Smooth muscle cell of the brain vasculature (primary cell): Measurements from ENCODE around the gene CNTNAP2.
A peak's percentile ranks its signal among the peaks of the same experiment; 100 is the strongest.

Experiments
- DNase-seq: peaks from one replicate; pipeline ENCODE4 v3.0.0-alpha.2; 2012; ENCODE audit warnings: low read depth, low spot score

CNTNAP2 gene

GRCh38 chr7:148084138-148084537 is 1967.5 kb downstream of the CNTNAP2 start:
- peak; percentile 31 for DNase-seq

DNA sequence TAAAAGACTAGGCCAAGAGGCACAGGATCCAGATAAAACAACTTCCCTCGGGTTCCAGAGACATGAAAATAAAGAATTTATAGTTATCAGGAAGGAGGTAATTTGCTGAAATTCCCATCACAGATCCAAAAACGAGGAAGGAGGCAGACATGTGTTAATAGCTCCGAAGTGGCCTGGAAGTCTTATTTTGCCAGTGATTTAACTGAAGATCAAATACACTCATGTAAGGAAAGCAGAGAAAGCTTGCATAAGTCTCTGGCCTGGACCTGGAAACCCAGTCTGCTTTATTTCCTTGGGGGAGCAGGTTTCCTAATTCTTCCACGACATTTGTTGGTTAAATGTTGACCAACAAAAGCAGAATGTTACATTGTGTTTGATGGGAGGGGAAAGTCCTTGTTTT is 1975.3 kb downstream of the CNTNAP2 start:
- DNase-seq = no peak

GRCh38 chr7:148093375-148094166 is 1977.0 kb downstream of the CNTNAP2 start:
- no peak for DNase-seq

GRCh38 chr7:148095066-148095465 is 1978.5 kb downstream of the CNTNAP2 start:
- DNase-seq = no peak

- no peak for DNase-seq
Measured at GRCh38 chr7:148104136-148104716, 1987.6 kb downstream of the CNTNAP2 start.

DNA sequence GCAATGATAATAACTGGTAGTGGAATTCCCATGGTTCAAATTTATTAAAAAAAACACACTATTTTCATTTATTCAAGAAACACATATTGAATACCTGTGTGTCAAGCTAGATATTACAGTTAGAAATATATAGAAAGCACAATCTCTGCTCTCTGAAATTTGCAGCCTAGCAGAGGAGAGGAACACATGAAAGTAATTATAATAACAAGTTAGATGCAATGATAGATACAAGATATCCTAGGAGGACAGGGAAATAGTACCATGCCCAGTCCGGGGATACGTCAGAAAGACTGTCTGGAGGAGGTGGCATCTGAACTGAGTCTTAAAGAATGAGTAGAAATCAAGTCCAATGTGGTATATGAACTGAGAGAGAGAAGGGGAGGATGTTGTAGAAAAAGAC is 1988.3 kb downstream of the CNTNAP2 start:
- no peak for DNase-seq

DNA sequence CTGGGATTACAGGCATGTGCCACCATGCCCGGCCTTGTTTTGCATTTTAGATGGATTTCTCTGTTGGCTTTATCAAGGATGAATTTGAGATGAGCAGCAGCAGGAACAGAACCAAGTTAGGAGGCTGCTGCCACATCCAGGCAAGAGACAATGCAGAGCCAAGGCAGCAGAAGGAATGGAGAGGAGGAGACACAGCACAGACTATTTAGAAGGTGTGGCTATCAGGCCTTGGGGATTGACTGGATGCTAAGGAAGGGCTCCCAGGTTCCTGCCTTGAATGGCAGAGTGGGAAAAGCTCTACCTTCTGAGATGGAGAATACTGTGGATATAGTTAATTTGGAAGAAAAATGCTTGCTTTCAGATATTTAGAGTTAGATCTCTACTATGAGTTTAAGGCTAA is 1989.3 kb downstream of the CNTNAP2 start:
- no peak for DNase-seq

- DNase-seq = no peak
Measured at GRCh38 chr7:148107443-148108127, 1991.0 kb downstream of the CNTNAP2 start.

DNA sequence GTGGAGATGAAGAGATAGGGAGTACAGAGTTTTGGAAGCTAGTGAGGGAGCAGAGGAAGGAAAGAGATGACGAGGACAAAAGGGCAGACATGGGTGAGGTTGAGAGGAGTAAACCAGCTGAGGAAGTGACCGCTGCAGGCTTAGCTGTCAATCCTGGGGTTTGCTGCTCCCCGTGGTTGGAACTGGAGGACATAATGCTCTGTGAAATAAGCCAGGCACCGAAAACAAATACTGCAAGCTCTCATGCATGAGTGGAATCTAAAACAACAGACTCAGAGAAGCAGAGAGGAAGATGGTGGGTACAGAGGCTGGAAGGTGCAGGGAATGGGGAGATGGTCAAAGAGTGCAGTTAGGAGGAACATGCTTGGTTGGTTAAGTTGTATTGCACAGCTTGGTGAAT is 1991.8 kb downstream of the CNTNAP2 start:
- no peak for DNase-seq

- DNase-seq = no peak
Measured at GRCh38 chr7:148110097-148110868, 1993.7 kb downstream of the CNTNAP2 start.

- DNase-seq = no peak
Measured at GRCh38 chr7:148114804-148115203, 1998.2 kb downstream of the CNTNAP2 start.

DNA sequence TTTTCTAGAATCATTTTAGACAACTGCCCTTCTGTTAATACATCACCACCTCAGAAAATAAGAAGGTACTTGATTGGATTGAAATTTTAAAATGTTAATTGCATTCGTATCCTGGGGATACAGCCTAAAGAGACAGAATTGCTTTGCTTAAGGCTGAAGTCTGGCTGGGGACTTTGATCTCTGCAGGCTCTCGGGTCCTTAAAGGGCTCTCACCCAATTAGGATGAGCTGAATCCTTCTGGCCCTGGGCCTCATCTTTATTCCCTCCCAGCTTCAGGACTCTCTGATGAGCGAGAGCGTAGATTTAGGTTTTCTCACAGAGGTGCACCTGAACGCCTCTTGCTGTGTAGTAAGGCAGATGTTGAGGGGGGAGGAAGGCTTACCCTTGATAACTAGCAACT is 1998.7 kb downstream of the CNTNAP2 start:
- DNase-seq = no peak

GRCh38 chr7:148116195-148116594 is 1999.6 kb downstream of the CNTNAP2 start:
- no peak for DNase-seq

DNA sequence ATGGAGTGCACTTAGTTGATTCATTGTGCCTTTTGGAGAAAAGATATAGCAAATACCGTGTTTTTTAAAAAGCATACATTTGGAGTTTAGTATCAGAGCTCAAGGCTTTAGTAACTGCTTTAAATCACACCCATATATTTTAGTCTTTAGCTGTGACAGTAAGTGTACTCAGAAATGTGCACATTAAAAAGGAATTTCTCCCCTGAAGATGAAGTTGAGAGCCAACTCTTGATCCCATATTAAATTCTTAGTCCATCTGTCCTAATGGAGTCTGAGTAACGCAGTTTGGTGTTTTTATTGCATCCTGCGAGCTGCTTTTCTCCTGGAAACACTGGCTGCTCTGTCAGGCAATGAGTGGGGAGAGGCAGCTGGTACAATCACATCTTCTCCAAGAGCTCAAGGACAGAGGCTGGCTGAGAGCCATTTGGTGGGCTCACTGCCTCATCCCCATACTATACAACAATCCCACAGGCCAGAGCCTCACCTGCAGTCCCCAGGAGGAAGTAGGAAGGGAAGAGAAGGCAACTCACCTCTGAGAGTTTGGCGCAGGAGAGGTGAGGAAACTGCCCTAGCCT is 2000.3 kb downstream of the CNTNAP2 start:
- DNase-seq = no peak

DNA sequence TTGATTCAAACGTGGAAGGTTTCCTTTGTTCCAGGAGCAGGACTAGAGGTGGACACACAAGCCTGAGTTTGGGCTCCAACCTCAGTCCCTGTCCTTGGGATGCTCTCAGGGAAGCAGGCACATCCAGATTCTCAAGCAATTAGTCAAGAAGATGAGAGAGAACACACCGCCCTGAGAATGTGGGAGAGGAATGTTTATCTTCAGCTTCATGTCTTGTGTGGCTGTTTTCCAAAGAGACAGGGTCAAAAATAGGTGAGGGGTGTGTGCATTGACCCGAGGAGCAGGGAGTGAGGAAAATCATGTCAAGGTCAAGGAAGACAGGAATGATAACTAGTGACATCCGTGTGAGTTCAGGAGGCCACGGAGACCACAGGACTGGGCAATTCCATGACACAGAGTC is 2001.8 kb downstream of the CNTNAP2 start:
- DNase-seq = no peak

GRCh38 chr7:148121401-148121800 is 2004.8 kb downstream of the CNTNAP2 start:
- DNase-seq = no peak

GRCh38 chr7:148121847-148122246 is 2005.2 kb downstream of the CNTNAP2 start:
- no peak for DNase-seq

GRCh38 chr7:148124477-148124876 is 2007.9 kb downstream of the CNTNAP2 start:
- DNase-seq = no peak

- no peak for DNase-seq
Measured at GRCh38 chr7:148127374-148127773, 2010.8 kb downstream of the CNTNAP2 start.

DNA sequence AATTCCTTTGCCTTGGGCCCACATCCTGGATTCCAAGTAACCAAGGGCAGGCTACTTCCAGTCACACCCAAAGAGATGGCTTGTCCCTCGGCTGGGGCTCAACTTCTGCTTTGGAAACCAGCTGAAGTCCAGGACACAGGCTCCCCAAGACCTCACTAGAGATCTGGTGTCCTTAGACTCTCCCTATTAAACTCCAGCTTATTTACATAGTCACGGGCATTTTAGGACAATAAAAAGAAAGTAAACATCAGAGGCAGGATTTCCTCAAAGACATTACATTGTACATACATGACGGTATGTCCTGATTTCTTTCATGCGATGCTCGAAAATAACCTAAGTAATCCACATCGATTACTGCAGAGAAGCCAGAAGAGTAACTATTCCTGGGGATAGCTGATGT is 2012.4 kb downstream of the CNTNAP2 start:
- DNase-seq = no peak

DNA sequence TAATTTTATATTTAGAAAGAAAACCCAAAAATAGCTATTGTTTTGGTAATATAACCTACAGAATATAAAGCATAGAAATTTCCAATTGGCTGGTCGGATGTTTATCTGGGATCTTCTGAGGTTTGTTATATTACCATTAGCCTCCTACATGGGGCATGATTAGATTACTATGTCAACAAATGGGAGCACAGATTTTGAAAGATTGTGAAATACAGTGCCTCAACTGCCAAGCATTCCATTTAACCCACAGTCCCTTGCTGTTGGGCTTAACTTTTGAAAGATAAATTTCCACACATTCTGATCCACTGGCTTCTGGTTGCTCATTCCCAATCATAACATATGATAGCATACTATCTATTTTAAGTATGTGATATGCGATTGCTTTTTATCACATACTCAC is 2018.5 kb downstream of the CNTNAP2 start:
- no peak for DNase-seq

GRCh38 chr7:148135997-148136396 is 2019.4 kb downstream of the CNTNAP2 start:
- no peak for DNase-seq
